Body of pancreas (tissue), 4 donors: ENCODE data around the gene LMX1B.

Experiments used
- CTCF ChIP-seq, 7 experiments: fragments of 450-650 bp in 4 of 7; fragments of 200-600 bp in 3 of 7; sonication (generic) in 3 of 7; IDR thresholded peaks; one replicate each; pipeline ENCODE4 v1.5.1; 2016 to 2019; ENCODE audit warnings: antibody characterized with exemption in 7 of 7
- POLR2A ChIP-seq, 3 donors: fragments of 450-650 bp; IDR thresholded peaks; one replicate each; pipeline ENCODE4 v1.6.1; 2016; ENCODE audit warnings: antibody characterized with exemption in 3 of 3, mild to moderate bottlenecking in 2 of 3

- TF ChIP-seq POLR2A (IDR thresholded peaks at IDR 0.05): no peak
- TF ChIP-seq CTCF (IDR thresholded peaks at IDR 0.05): no peak
Measured at GRCh38 chr9:126707083-126707482, 93.4 kb downstream of the LMX1B start.
